Gastroesophageal sphincter (tissue), 3 donors: ENCODE measurements around the gene PXYLP1.

Experiments used
- CTCF ChIP-seq, 4 experiments: fragments of 200-600 bp in 2 of 4; fragments of 450-650 bp in 2 of 4; sonication (generic) in 1 of 4; IDR thresholded peaks; one replicate each; pipeline ENCODE4 v1.5.1; 2017 to 2019; ENCODE audit warnings: antibody characterized with exemption in 4 of 4, mild to moderate bottlenecking in 2 of 4, moderate library complexity in 2 of 4
- POLR2A ChIP-seq, 2 donors: fragments of 450-650 bp; IDR thresholded peaks; one replicate each; pipeline ENCODE4 v1.6.1; 2017; ENCODE audit warnings: antibody characterized with exemption in 2 of 2, mild to moderate bottlenecking in 2 of 2, moderate library complexity in 1 of 2

GRCh38 chr3:141273700-141274410 is 42.2 kb downstream of the PXYLP1 start:
- no peak for TF ChIP-seq POLR2A (IDR thresholded peaks at IDR 0.05)
- no peak for TF ChIP-seq CTCF (IDR thresholded peaks at IDR 0.05)
